Thoracic aorta (tissue), 2 donors: ENCODE measurements around the gene MEGF11. TPM values are rescaled to one million over a fixed set of nuclear protein-coding genes. Genes with fewer than 3 reads are reported as not detected.
"Not testable (repeated sequence)": the region's sequence is repeated elsewhere in the genome, so short reads cannot be mapped to it uniquely, and the experiment has no call there.

Source experiments
- ATAC-seq: fragments of 150-250 bp; one replicate; pipeline ENCODE4 v1.8.0; 2017; ENCODE audit warnings: low read depth; ENCODE audit not compliant: insufficient number of reproducible peaks, low FRiP score
- DNase-seq: peaks from one replicate; pipeline ENCODE4 v3.0.0-alpha.2; 2020; ENCODE audit warnings: low spot score
- H3K27ac ChIP-seq, 2 donors: fragments of 200-600 bp; sonication (generic); 1 replicate in 1 of 2; 2 replicates in 1 of 2; pipeline ENCODE4 v1.5.1; 2016; ENCODE audit warnings: mild to moderate bottlenecking in 2 of 2, moderate library complexity in 2 of 2
- H3K27me3 ChIP-seq: fragments of 200-600 bp; sonication (generic); replicated peaks from 2 replicates; pipeline ENCODE4 v1.6.0; 2016; ENCODE audit warnings: mild to moderate bottlenecking; ENCODE audit not compliant: insufficient read depth
- H3K36me3 ChIP-seq: fragments of 200-600 bp; sonication (generic); one replicate; pipeline ENCODE4 v1.5.1; 2016
- H3K4me1 ChIP-seq, 2 donors: fragments of 200-600 bp; sonication (generic); 1 replicate in 1 of 2; 2 replicates in 1 of 2; pipeline versions ENCODE4 v1.5.1 to v1.6.0; 2016; ENCODE audit warnings: low read depth in 2 of 2, mild to moderate bottlenecking in 1 of 2; ENCODE audit not compliant: control insufficient read depth in 1 of 2
- H3K4me3 ChIP-seq: fragments of 200-600 bp; sonication (generic); 2 replicates; pipeline ENCODE4 v1.5.1; 2016; ENCODE audit warnings: mild to moderate bottlenecking
- H3K9me3 ChIP-seq: fragments of 200-600 bp; sonication (generic); 2 replicates; pipeline ENCODE4 v1.5.1; 2016
- CTCF ChIP-seq: fragments of 200-600 bp; sonication (generic); IDR thresholded peaks from one replicate; pipeline ENCODE4 v1.5.1; 2019; ENCODE audit warnings: antibody characterized with exemption
- total RNA-seq, 2 donors: library from RNA; depleted of rRNA; stranded (reverse); fragments of >200 nt; gene quantifications; one replicate each; pipeline versions ENCODE4 v1.1.0 to v1.2.3, GENCODE V29; 2016

The MEGF11 gene
- total RNA-seq, 2 donors from 2014 or later, result not detected

DNA sequence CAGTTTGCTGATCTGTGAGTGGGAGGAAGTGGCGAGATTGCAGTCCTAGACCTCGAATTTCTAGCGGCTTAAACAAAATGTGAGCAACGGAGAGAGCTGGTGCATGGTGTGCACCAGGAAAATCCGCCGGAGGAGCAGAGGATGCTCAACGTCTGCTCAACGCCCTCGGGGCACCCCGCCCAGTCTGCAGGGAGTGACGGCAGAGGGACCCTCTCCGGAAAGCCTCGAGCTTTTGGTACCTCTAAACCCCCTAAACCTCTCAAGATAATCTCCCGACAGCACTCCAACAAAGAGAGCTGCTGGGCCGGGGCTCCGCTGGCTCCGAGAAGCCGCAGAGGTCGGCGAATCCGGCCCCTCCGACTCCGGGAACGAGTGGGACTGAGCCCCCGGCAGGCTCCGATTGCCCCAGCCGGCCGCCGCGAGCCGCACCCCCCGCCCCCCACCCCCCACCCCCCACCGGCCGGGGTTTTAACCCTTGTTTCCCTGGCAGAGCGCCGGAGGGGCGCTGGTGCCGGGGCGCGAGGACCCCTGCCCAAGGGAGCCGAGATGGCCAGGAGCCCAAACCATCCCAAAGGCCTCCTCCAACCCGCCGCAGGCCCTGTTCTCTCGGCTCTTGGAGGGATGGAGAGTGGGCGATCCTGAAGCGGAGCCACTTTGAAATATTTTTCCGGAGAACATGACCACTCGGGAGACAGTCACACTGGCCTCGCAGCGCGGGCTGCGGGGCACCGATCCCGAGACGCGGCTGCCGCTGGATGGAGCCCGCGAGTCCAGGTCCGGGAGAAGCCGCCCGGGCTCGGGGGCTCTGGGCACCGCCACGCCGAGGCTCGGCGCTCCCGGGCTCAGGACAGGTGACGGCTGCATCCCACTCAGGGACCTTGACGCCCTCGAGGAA, 1.5 kb downstream of the MEGF11 start:
- ATAC-seq, result no peak
- Histone ChIP-seq H3K9me3 (no peaks in the 10 kb centered on the region), H3K36me3 (no peaks in the 10 kb centered on the region), H3K4me1 (peaks cover 10 to 25% of the 10 kb centered on the region in 2 donors), H3K4me3 (peak overlapping the region; percentile 78), H3K27ac (no peak overlapping the region), H3K27me3 (peaks cover 16% of the 10 kb centered on the region)
- peak; percentile 60 for TF ChIP-seq CTCF
- DNase-seq, result no peak

DNA sequence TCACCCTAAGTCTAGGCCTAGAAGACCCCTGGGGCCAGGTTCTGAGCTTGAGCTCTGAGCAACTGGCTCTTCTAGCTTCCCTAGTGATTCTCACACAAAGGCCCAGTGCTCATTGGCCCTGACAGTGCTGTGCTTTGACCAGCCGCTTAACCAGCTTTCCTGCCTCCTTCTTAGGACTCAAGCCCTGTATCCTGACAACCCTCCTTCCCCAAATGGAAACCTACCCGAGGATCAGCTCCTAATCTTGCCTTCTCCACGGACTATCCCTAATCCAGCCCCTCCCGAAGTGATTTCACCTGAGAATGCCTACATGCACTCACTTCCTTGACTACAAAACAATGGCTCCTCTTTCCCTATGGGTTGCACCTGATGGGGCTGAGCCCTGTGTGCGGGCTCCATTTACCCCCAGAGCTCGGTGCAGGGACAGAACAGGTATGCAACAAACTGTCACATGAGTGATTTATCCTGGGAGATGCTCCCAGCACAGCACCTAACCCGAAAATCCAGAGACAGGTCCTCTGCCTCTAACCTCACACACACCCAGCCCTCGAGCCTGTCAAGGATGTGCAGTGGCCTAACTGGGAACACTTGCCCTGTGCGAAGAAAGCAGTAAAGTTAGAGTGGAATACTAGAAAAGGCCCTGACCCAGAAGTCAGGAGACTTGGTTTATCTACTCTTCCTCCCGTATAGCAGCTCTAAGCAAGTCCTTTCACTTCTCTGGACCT, 2.3 kb downstream of the MEGF11 start:
- Histone ChIP-seq H3K9me3 (no peaks in the 10 kb centered on the region), H3K27me3 (peaks cover 16% of the 10 kb centered on the region)
- no peak for TF ChIP-seq CTCF

GRCh38 chr15:66249605-66250174, 3.9 kb downstream of the MEGF11 start:
- Histone ChIP-seq H3K36me3 (no peaks in the 10 kb centered on the region), H3K27ac (no peak overlapping the region), H3K4me1 (peaks cover 10 to 22% of the 10 kb centered on the region in 2 donors), H3K4me3 (no peak overlapping the region), H3K9me3 (no peaks in the 10 kb centered on the region), H3K27me3 (peaks cover 3% of the 10 kb centered on the region)
- DNase-seq, result no peak
- ATAC-seq, result no peak
- TF ChIP-seq CTCF, result no peak

More for the DNA sequence above, 2.3 kb downstream of the MEGF11 start:
- Histone ChIP-seq H3K27ac (no peak overlapping the region), H3K36me3 (no peaks in the 10 kb centered on the region), H3K4me1 (peaks cover 10 to 25% of the 10 kb centered on the region in 2 donors), H3K4me3 (no peak overlapping the region)
- DNase-seq (no peak), ATAC-seq (no peak)

DNA sequence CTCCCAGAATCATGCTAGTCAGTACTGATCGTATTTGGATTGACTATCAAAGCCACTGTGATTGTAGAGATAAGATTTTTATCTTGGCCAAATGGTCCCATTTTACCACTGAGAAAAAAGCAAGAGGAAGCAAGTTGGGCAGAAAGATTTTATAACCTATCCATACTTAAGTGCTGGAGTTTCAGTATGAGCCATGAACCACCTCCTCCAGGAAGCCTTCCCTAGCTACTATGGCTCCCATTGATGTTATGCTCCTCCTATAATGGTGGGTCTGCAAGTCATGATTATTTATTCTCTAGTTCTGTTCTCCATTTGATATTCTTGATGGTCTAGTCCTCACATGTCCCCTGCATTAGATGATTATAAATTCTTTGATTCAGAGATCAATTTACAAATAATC, 6.6 kb downstream of the MEGF11 start:
- TF ChIP-seq CTCF, result no peak
- H3K9me3 ChIP-seq, result no peaks in the 10 kb centered on the region
- no peak overlapping the region for H3K27ac ChIP-seq
- H3K4me1 ChIP-seq, result no peaks in the 10 kb centered on the region
- H3K36me3 ChIP-seq, result no peaks in the 10 kb centered on the region
- no peaks in the 10 kb centered on the region for H3K27me3 ChIP-seq
- DNase-seq, result no peak
- no peak for ATAC-seq
- H3K4me3 ChIP-seq, result no peak overlapping the region

DNA sequence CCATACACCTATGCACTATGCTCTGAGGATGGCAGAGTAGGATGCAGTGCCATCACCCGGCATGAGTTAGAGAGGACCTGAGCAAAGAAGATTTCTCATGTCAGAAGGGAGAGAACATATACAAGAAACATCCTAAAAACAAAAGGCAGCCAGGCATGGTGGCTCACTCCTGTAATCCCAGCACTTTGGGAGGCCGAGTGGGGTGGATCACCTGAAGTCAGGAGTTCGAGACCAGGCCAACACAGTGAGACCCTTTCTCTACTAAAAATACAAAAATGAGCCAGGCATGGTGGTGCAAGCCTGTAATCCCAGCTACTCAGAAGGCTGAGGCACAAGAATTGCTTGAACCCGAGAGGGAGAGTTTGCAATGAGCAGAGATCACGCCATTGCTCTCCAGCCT, 7.7 kb downstream of the MEGF11 start:
- DNase-seq, H3K4me1 ChIP-seq, H3K27me3 ChIP-seq, H3K9me3 ChIP-seq, ATAC-seq, H3K36me3 ChIP-seq, H3K4me3 ChIP-seq, H3K27ac ChIP-seq: not testable (repeated sequence)
